GM18868 (cell line): ENCODE measurements around the gene RNF207.
A peak's percentile ranks its signal among the peaks of the same experiment; 100 is the strongest.
"Not testable (repeated sequence)": the region's sequence is repeated elsewhere in the genome, so short reads cannot be mapped to it uniquely, and the experiment has no call there.

Source experiments
- ATAC-seq: cut with Tn5 transposase; IDR thresholded peaks from one replicate; pipeline ENCODE4 v1.9.1; 2021; ENCODE audit warnings: mild to moderate bottlenecking, moderate library complexity; ENCODE audit not compliant: unreplicated experiment

Gene RNF207

DNA sequence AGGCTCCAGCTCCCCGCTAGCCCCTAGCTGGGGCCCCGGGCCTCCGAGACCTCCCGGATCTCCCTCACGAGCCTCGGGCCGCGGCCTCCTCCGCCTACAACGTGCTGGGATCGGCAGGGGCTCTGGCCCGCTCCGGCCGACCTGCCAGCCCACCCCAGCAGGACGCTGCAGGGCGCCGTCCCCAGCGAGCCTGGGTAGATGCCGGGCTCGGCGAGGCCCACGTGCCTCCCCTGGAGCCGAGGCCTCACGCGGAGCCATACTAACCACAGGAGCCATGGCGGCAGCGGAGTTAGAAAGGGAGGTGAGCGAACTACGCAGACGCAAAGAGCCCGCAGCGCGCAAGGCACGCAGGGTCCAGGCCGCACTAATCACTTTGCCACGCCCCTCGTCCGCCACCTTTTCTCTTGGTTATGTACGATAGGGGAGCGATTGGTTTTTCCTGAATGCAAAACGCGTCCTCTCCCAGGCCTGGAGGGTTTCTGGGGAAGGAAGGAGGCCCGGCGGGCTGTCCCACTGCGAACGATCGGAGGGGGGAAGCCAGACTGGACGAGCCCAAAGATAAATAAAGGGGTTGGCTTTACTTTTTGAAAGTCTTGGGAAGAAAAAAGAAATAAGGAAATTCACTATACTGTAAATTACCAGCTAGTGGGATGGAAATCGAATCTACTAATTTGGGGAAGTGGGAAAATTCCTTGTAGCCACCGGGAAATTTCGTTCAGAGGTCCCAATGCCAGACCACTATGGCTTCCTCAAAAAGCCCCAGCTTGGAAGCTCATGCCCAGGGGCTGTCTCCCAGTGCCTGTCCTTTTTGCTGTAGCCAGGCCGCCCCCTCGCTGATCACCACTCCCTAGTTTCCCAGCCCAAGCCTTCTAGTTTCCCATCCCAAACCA is 6.4 kb upstream of the RNF207 start, which contains the start of gene RPL22:
Gene RPL22 (minus strand): TSS at position 298 of the 890 bp plus-strand sequence. CDS start 22 bp downstream, at position 276.
- ATAC-seq: peak; percentile 92

DNA sequence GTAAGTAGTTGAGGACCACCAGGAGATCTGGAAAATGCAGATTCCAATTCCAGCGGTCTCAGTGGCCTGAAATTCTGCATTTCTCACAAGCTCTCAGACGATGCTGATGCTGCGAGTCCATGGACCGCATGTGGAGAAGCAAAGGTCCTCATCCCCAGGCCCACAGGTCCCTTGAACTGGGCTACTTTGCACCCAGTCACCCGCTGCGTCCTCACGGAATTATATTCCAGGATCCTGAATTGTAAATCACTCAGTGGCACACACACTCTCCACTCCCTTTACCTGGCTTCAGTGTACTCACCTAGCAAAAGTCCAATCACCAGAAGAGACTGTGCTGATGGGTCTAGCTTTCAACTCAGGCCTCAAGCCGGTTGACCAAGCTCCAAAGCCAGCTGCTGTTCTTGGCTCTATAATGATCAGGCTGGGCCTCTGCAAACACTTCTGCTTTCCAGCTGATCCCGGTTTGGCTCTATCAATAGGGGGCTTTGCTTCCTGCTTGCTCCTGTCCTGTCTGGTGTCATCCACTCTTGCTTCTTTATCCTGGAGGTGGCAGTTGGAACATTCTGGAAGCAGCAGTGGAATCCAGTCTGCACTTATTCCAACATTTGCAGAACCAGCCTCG is 5.6 kb upstream of the RNF207 start:
- no peak for ATAC-seq

DNA sequence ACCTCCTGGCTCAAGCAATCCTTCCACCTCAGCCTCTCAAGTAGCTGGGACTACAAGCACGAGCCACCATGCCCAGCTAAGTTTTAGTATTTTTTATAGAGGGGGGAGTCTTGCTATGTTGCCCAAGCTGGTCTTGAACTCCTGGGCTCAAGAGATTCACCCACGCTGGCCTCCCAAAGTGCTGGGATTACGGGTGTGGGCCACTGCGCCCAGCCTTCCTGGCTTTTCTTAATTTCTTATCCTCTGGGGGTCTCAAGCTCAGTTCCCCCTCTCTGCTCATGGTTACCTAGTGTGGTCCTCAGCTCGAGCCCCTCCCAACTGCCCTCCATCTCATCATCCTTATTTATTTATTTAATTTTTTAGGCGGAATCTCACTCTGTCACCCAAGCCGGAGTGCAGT is 3.7 kb upstream of the RNF207 start:
- ATAC-seq: no peak

DNA sequence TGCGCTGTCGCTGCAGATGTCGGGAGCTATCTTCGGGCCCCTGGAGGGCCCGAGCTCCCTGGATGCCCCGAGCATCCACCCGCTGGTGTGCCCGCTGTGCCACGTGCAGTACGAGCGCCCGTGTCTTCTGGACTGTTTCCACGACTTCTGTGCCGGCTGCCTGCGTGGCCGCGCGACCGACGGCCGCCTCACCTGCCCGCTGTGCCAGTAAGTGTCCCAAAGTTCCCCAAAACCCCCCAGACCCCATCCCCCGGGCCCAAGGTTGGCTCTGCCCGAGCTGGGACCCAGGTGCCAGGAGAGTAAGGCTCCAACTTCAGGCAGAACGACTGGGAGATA is 569 bp downstream of the RNF207 start:
- ATAC-seq: no peak

DNA sequence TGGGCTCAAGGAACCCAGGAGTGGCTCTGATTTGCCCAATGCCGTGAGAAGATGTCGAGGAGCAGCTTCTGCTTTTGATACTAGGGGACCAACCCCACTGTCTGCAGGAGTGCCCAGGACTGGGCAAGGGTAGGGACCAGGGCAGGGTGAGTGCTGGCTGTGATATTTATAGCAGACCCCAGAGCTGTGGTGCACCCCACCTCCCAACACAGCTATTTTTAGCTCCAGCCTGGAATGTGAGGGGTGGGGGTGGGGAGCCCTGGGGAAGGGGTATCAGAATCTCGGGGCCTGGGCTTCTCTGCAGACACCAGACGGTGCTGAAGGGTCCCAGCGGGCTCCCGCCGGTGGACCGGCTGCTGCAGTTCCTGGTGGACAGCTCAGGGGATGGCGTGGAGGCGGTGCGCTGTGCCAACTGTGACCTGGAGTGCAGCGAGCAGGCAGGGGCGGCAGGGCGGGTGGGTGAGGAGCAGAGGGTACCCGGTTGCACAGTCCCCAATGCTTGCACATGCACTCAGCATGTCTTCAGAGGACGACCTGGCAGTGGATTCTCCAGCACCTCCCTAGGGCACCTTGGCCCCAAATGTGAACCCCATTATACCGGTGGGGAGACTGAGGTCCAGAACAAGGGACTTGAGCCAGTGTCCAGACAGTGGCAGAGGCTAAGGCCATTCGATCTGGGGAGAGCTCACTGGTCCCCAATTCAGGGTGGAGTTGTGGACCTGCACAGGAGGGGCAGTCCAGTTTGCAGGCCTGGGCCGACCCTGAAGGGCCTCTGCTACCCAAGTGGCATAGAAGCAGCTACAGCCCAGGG is 1.4 kb downstream of the RNF207 start:
- no peak for ATAC-seq

DNA sequence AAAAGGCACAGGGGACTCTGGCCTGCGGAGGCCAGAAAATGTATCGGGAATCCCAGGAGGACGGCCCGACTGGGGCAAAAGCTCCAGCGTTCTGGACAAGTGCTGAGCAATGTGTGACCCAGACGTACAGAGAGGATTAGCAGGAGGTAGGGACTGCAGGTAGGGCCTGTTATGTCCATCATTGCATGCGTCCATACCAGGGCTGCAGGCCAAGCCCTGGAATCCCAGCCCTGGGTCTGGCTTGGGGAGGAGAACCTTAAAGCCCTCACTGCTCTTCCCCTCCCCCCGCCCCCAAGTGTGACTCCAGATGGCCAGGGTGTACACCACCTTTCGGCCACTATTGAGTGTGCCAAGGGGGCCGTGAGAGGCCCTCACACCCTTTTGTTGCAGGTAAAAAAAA is 2.0 kb downstream of the RNF207 start:
- no peak for ATAC-seq

DNA sequence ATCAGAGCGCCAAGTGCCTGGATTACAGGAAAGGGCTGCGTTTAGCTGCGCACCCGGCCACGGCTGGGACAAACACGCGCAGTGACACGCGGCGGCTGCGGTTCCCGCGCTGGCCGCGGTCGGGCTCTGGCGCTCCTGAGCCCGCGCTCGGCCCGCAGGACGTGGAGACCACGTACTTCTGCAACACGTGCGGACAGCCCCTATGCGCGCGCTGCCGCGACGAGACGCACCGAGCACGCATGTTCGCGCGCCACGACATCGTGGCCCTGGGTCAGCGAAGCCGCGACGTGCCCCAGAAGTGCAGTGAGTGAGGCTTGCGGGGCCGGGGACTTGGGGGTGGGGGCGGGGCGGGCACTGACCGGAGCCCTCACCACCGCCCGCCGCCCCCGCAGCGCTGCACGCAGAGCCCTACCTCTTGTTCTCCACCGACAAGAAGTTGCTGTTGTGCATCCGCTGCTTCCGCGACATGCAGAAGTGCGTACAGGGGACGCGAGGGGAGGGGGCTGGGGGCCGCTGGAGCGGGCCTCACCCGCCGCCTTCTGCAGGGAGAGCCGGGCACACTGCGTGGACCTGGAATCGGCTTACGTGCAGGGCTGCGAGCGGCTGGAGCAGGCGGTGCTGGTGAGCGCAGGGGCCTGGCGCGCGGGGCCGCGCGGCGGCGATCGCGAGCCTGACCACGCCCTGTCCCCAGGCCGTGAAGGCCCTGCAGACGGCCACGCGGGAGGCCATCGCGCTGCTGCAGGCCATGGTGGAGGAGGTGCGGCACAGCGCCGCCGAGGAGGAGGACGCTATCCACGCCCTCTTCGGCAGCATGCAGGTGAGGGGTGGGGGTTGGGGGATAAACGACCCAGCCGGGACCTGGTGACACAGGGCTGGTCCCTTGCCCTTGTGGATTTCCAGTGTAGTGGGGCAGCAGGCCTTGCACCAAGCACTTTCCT is 3.1 kb downstream of the RNF207 start:
- no peak for ATAC-seq

DNA sequence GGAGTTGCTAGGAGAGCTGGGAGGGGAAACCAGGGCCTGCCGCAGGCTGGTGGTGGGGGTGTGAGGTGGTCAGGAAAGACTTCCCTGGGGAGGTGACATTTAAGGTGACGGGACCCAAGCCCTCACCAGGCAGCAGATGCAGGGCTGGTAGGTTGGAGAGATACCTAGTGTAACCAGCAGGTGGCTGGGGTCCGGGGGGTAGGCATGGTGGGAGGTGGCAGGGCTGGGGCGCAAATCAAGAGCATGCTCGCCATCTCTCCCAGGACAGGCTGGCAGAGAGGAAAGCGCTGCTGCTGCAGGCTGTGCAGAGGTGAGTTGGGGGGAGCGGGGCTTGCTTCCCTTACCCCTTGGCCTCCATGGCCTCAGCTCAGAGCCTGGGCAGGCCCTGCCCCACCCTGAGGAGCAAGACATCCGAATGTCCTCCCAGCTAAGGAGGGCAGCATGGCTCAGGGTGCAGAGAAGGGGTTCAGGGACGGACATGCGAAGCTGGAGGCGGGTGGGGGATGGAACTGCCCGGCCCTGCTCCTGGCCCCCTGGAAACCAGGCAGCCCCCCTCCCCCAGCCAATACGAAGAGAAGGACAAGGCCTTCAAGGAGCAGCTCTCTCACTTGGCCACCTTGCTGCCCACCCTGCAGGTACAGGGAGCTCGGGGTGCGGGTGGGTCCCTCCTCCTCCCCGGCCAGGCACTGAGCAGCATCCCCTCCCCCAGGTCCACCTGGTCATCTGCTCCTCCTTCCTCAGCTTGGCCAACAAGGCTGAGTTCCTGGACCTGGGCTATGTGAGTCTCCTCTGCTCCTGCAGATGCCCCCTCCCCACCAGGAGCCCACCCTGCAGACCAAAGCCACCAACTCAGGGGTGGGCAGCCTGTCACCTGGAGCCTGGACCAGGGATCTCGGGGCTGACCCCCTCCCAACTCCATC is 4.0 kb downstream of the RNF207 start:
- no peak for ATAC-seq

DNA sequence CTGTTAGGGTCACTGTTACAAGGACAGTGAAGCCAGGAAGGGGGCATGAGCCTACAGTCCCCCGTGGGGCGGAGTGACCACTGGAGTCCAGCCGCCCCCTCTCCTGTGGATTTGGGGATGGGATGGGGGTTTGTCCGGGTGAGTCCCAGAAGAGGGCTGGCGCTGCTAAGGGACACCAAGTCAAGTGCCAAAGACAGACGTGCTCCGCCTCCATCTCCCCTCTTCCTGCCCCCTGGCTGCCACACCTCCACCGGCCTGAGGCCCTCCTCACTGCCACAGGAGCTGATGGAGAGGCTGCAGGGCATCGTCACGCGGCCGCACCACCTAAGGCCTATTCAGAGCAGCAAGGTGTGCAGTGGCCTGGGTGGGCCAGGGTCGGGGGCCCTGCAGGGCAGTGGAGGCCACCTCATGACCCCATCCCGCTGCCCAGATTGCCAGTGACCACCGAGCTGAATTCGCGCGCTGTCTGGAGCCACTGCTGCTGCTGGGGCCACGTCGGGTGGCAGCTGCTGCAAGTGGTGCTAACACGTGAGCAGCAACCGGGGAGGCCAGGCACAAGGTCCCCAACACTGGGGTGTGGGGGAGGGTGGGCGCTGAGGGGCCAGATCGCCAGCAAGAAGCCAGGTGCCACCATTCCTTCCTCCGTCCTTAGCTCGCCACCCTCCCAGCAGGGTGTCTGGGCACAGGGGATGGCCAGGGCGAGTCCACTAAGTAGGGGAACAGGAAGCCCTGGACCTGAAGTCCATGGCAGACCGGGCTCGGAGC is 4.9 kb downstream of the RNF207 start:
- no peak for ATAC-seq

DNA sequence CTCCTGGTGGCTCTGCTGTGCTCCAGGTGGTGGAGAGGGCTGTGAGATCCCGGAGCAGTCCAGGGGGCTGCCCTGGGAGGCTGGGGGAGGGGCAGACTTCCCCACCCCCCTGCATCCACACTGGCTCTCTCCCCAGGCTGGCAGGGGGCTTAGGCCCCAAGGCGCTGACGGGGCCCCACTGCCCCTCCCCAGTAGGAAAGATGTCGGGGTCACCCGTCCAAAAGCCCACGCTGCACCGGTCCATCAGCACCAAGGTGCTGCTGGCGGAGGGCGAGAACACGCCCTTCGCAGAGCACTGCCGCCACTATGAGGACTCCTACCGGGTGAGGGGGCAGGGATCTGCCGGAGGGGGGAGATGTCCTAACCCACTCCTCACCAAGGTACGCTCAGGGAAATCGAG is 5.8 kb downstream of the RNF207 start:
- ATAC-seq: no peak

DNA sequence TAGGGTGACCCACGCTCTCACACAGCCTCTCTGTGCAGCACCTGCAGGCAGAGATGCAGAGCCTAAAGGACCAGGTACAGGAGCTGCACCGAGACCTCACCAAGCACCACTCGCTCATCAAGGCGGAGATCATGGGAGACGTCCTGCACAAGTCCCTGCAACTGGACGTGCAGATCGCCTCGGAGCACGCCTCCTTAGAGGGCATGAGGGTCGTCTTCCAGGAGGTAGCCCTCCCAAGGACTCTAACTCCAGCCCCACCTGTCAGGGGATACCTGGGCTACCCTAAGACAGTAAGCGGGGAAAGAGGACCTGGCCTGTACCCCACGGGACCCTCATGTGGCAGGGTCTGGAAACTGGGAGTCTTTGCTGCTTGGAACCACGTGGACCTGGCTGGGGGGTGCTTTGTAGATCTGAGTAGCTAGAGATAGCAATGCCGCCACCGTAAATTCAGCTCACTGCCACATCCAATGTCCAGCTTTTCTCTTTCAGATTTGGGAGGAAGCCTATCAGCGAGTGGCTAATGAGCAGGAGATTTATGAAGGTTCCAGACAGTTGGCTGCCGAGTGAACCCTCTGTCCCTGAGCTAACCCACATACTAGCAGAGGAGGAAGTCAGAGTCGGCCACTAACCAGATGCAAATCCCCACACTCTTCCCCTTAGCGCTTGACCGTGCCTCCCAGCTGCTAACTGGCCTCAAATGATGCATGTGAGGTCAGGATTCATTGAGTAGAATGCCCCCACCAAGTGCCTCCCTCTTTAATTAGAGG is 6.5 kb downstream of the RNF207 start:
- ATAC-seq: no peak

DNA sequence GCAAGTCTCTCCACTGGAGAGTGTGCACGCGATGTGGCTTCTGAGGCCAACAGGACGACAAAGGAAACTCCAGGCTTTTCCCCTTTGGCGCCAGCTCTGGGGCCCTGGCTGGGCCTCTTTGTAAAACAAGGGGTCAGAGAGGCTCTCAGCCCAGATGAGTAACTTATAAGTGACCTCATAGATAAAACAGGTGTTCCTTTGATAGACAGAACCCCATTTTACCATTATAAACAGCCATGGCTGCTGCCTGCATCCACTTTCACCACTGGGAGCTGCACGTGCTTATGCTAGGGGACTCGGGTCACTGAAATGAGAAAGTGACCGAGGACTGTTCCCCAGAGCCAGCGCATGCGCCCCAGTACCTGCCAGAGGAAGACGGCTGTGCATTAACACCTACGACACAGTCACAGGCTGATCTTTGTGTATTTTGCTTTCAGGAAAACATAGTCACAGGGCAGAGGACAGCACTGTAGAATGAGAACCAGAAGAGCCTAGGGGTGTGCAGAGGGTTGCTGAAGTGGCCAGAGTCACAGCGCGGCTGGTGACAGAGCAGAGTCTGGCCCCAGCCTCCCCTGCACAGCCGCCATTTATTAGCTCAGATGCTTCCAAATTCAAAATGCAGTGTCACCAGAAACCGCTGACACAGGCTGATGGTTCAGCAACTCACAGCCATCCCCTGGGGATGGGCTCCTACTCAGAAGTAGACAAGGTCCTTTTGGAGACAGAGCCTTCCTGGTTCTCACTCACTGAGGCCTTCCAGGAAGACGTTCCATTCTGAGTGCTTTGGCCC is 12.7 kb downstream of the RNF207 start:
- no peak for ATAC-seq

DNA sequence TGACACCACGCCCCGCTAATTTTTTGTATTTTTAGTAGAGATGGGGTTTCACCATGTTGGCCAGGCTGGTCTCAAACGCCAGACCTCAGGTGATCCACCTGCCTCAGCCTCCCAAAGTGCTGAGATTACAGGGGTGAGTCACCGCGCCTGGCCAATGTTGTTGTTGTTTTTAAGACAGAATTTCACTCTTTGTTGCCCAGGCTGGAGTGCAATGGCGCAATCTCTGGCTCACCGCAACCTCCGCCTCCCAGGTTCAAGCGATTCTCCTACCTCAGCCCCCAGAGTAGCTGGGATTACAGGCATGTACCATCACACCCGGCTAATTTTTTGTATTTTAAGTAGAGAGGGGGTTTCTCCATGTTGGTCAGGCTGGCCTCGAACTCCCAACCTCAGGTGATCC is 13.7 kb downstream of the RNF207 start:
- not testable (repeated sequence) for ATAC-seq

DNA sequence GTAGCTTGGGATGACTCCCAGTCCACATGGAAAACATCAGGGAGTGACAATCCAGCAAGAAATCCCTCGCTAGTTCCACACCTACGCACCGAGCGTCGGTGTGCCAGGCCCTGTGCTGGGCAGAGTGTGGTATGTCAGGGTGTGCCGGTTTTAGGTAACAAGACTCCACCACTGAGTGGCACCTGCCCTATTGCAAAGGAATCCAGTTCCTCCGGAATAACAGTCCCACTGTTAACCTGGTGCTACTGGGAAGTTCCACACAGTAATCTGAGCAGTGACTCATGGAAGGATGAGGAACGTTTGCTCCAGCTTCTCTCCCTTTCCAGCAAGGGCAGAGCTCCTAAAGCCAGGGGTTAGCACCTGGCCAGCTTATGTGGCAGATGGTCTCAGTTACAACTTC is 14.3 kb downstream of the RNF207 start:
- ATAC-seq: no peak

DNA sequence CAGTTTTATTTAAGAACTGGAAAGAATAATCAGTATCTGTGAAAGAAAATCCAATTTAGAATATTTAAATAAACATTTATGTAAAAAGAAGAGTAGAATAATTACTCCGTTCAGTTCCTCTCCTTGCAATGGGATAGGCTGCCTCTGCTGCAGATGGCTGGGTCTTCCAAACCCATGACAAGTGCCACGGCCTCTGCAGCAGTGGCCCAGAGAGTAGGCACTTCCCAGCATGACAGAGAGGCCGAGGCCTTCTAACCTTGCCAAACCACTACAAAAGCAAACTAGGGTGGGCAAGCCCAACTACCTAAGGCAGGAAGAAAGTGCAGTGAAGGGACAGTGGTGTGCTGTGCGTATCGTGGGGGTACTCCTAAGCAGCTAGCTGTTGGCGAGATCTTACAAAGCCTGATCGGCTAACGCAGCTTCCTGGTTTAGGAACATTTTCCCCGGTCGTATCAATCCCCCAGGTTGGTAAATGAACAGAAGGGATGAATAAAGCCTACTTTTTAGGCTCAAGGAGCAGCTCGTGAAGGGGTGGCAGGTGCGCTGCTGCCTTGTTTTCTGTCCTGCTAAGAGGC is 15.4 kb downstream of the RNF207 start:
- no peak for ATAC-seq

DNA sequence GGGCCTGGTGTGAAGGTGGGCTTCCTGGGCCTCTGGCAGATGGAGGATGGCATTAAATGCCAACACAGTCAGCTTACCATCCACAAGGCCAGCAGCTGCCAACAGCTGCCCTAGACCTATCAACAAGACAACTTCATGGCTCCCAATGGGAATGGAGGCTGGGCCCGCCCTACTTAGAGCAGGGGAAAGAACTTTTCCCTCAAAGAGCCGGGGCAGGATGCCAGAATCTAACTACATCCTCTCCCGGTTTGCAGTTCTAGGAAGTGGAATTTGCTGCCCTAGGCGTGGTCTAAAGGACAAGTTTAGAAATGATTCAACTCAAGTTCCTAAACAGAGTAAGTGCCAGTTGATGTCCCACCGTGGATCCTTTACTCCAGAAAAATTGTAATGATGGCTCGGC is 16.7 kb downstream of the RNF207 start:
- ATAC-seq: no peak

DNA sequence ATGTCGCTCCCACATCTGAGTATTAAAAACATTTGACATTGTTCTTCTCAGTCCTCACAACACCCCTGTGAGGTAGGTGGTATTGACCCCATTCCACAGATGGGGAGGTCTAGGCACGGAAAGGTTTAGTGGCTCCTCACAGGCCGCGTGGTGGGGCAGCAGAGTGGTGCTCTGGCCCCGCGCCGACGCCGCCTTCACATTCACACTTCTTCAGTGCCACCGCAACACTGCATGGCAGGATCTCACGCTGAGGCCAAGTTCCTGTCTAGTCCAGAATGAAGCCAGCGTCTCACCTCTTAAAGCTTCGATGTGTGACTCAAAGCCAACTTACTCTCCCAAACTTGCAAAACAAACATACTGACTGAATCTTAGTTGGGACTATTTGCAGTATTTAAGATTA is 17.7 kb downstream of the RNF207 start:
- no peak for ATAC-seq
